DMS79 (cell line): ENCODE data around the gene DUS3L.
A peak's percentile ranks its signal among the peaks of the same experiment; 100 is the strongest.

ENCODE experiments used
- DNase-seq: peaks from one replicate; lab custom pipeline; 2025; lab: John Stamatoyannopoulos, UW

Gene DUS3L

DNA sequence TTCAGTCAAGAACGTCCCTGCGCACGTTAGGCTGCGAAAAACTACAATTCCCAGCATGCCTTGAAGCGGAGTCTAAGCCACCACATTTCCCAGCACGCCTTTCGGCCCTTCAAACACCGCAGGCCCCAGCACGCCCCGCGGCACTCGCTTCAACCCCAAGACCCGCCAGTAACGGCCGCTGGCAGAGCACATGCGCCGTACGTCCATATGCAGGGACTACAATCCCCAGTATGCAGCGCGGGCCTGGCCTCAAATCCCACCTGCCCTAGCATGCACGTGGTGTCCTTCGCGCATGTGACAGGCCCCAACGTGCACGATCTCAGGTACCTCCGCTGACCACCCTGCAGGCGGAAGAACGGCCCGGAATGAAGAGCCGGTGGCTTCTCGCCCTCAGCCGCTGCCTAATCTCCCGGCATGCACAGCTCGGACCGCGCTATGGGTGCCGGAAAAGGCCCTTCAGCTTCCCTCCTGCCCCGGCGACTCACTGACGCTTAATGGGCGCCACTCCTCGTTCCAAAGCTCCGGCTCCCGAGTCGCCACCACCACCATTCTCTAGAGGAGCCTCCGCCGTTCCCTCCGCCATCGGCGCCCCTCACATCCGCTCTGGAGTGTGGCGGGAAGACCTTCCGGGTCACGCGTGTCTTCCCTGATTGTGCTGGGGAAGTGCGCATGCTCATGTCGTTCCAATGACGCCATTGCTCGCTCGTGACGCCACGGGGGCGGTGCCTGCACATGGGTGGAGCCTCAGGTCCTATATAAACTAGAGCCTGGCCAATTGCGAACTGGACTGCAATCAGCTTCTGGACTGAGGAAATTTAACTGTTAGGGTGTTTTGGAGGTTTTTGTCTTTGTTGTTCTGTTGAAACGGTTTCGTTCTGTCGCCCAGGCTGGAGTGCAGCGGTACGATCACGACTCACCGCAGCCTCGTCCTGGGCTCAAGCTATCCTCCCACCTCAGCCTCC is at the start of gene DUS3L:
Gene DUS3L, minus strand, starts transcription at position 605 of the 962 bp plus-strand sequence. Its CDS starts 22 bp downstream, at position 583.
- peak; percentile 97 for DNase-seq

DNA sequence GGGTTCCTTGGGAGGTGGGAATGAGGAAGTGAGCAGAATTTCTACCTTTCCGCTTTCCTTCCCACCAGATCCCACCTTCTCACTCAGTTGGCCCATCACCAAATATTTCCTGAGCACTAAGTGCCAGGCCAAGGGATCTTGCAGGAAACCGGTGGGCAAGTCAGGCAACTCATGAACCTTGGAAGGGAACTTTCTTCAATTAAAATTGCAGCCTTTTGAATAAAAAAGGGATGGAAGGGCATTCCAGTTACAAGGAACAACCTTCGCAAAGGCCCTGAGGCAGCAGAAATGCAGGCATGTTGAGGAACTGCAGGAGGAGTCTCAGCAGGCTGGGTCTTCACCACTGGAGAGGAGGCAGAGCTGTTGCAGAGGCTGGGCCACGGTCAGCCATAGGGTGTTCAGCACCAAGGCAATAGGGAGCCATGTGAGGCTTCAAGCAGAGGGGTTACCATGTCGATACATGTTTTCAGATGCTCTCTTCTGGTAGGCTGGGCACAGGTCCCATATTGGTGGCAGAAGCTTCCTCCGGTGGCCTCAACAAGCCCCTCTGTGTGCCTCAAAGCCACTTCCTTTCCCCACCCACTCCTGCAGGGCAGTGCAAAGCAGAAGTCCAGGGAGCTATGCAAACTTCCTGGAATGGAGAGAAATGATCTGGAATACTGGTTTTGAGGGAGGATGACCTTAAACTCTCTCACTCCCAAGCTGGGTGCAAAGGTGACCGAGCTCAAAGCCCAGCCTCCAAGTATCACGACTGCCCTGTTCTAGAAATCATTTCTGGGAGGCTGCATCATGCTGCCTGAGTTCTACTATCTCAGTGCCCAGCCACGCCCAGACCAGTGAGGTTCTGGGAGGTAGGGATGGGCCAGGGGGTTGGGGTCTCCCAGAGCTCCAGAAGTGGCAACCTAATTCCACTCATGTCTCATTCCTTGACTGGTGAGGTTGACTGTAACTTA is 48.4 kb upstream of the DUS3L start, which contains the start of gene FUT6:
Gene FUT6, minus strand, starts transcription at position 638 of the 953 bp plus-strand sequence. CDS start 7,135 bp downstream, outside the sequence.
- DNase-seq: no peak

- no peak for DNase-seq
Measured at GRCh38 chr19:5838353-5839064, 47.5 kb upstream of the DUS3L start.

- no peak for DNase-seq
Measured at GRCh38 chr19:5837761-5838352, 46.9 kb upstream of the DUS3L start.

DNA sequence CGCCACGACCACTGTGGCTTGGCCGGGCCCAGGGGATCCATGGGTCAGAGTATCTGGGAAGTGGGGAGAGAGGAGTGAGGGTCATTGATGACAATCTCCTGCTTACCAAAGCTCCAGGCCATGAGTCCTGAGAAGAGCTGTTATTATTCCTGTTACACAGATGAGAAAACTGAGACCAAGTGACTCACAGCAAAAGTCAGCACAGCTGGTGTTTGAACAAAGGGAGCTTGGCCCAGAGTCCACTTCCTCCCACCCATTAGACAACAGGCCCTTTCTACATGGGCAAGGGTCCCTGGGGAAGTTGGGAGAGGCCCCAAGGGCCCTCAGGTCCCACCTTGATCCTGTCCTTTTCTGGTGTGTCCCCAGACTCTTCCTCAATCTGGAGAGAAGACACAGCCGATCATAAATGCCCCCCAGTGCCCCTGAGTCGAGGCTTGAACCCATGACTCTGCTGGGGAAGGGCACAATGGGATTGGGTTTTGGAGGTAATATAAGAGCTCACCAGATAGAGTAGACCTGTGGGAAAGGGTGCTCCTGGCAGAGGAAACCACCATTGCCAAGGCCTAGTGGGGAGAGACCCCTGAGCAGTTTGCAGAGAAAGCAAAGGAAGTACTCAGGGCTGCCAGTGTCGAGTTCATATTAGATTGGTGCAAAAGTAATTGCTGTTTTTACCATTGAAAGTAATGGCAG is 41.7 kb upstream of the DUS3L start:
- DNase-seq: no peak

DNA sequence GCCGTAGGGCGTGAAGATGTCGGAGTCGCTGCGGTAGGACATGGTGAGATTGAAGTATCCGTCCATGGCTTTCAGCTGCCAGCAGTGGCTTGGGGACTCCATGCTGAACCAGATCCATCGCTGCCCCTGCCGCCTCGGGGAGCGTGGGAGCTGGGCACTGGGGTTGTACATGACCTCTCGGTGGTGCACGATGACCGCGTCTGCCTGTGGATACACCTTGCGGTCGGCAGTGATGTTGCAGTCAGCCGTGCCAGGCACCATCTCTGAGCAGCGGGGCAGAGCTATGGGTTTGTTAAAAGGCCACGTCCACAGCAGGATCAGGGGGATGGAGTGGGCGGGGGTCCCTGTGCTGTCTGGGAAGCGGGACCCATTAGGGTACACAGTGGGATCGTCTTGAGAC is 41.1 kb upstream of the DUS3L start:
- no peak for DNase-seq

DNA sequence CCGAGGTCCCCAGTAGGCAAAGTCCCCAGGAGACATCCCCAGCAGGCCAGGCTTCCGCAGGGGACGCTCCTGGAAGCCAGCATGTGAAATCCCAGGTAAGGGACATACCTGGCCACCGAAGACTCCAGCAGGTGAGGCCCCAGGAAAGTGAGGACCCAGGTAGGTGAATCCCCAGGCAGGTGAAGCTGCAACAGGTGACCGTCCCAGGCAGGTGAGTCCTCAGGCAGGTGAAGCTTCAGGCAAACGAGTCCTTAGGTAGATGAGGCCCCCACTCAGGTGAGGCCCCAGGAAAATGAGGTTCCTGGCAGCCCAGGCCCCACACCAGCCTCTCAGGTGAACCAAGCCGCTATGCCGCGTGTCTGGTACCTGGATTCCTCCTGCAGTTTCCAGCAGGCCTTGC is 40.2 kb upstream of the DUS3L start:
- no peak for DNase-seq

GRCh38 chr19:5829567-5830310 is 38.8 kb upstream of the DUS3L start:
- no peak for DNase-seq

- DNase-seq: peak; percentile 58
Measured at GRCh38 chr19:5828661-5829566, 38.0 kb upstream of the DUS3L start.

DNA sequence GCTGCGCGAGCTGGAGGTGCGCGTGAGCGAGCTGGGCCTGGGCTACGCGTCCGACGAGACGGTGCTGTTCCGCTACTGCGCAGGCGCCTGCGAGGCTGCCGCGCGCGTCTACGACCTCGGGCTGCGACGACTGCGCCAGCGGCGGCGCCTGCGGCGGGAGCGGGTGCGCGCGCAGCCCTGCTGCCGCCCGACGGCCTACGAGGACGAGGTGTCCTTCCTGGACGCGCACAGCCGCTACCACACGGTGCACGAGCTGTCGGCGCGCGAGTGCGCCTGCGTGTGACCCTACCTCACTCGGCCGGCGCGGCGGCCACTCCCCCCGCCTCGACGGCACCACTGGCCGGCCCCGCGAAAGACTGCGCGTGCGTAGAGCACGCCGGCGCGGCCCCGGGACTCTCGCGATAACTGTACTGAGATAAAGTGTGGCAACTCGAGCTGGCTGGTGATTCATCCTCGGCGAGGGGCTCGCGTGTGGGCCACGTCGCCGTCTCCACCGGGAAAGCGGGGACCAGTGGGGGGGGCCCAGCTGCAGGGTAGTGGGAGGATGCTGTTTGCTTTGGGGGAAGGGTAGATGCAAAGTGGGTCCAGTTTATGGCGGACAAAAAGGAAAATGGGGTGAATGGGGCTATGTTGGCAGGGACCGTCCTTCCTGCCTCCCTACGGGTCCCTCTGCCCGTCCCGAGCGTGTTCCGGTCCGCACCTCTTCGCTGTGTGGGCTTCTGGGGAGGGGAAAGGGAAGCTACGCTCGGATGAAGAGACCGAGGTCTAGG is 37.1 kb upstream of the DUS3L start:
- DNase-seq: peak; percentile 85

DNA sequence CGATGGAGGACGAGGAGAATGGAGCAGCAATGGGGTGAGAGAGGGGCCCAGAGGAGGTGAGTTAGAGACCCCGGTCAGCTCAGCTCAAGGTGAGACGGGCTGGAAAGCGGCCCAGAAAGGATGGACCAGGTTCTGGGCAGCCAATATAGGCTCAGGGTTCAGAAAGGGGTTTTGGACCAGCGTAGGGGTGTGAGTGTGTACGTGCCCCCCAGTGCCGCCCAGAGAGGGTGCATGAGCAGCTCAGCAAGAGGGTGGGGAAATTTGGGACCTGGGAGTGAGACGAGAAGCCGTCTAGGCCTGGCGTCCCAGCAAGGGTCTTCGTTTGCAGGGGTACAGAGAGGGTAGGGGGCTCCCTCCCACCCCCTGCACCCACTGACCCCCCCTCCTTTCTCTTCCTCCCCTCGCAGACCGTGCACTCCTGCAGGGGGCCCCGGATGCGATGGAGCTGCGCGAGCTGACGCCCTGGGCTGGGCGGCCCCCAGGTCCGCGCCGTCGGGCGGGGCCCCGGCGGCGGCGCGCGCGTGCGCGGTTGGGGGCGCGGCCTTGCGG is 36.5 kb upstream of the DUS3L start:
- DNase-seq: no peak

GRCh38 chr19:5826531-5827341 is 35.8 kb upstream of the DUS3L start:
- peak; percentile 87 for DNase-seq

DNA sequence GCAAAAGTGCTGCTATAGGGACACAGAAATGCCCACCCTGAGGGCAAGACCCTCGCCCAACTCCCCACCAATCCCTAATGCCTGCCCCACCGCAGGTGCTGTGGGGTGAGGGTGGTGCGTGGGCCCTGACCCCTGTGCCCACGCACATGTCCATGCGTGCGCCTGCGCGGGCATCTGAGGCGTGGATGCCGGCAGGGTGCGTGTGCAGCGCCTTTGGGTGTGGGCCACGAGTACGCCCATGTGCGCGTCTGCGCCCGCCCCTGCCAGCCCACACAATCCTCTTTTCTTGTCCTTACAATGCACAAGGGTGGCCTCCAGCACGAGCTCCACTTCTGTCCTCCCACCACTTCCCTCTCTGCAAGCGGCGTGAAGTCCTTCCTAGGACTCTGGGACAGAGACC is 34.2 kb upstream of the DUS3L start:
- DNase-seq: no peak

DNA sequence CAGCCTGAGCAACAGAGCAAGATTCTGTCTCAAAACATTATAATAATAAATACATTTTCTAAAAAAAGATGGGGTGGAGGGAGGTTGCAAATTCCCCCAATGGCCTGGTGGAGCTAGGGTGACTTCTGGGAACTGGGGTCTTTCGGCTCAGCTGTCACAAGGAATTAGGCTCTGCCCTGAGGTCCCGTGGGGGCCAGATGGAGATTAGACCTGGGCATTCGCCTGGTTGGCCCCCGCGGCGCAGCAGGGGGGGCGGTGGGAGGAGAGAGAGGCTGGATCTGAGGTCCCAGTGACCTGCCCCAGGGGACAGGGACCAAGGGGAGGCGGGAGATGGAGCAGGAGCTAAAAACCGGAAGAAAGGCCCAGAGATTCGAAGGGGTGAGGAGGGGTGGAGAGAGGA is 33.8 kb upstream of the DUS3L start:
- no peak for DNase-seq

- no peak for DNase-seq
Measured at GRCh38 chr19:5823579-5824281, 32.8 kb upstream of the DUS3L start.

DNA sequence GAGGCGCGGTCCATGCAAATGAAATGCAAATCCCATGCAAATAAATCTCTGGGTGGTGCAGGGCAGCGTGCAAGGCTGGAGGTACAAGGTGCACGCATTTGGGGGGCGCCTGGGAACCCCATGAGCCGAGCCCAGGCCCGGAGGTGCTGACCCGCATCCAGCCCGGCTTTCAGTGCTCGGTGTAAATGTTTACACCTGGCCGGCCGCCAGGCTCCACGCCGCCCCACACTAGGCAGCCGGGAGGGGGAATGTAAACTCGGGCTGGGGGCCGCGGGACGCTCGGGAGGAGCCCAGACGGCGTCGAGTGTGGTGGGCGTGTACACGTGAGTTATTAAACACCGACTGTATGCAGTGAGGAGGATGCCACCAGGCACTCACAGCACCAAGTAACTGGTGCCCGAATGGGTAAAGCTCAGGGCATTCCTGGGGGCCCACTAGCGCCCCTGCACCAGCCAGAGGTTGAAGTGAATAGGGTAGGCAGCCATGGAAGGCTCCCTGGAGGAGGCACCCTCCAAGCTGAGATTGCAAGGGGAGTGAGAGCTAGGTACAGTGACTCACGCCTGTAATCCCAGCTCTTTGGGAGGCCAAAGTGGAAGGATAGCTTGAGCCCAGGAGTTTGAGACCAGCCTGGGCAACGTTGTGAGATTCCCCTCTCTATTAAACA is 31.4 kb upstream of the DUS3L start:
- DNase-seq: no peak
